ENCODE results near the gene COX7A2.

The COX7A2 gene

DNA sequence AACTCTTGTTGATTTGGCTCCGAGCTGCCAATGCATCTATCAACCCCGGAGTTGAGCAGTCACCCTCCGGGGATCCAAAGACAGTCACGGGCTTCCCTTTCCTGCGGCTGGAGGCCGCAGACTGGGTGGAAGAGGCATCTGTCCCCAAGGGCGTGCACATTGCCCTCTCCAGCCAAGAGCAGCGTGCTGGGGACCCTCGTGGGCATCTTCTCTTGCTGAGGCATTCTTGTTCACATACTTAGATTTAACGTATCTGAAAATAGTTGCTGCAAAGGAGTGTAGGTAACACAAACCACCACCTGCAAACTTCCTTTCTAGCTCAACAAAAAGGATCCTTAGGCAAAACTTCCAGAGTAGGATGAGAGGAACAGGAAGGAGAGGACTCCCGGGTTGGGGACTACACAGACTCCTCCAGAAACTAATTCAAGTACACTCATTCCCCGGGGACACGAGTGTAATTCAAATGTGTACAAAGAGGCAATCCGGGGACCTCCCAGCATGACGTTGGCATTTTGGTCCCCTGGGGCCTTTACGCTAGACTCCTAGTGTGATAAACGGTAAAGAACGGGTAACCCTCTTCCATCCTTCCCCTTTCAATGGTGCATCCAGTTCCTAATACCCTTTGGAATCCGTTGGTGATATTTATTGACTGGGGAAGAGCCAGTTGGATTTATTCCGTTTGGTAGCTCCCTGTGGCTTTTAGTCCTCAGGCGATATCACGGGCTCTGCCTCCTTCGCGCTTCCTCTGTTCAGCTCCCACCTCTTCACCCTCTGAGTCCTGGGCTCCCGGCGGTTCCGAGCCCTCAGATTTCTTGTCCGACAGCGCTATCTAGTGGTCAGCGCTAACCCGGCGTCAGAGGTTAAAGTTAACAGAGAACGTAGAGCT lies 35.1 kb downstream of the COX7A2 start:
- H3K4me3 ChIP-seq (ENCODE audit: low read depth, low read length): no peak overlapping the region; the same call in 1 of the 2 replicates
- DNase-seq (ENCODE audit: low read depth): peak; percentile 79
- TF ChIP-seq, protein P1, sequence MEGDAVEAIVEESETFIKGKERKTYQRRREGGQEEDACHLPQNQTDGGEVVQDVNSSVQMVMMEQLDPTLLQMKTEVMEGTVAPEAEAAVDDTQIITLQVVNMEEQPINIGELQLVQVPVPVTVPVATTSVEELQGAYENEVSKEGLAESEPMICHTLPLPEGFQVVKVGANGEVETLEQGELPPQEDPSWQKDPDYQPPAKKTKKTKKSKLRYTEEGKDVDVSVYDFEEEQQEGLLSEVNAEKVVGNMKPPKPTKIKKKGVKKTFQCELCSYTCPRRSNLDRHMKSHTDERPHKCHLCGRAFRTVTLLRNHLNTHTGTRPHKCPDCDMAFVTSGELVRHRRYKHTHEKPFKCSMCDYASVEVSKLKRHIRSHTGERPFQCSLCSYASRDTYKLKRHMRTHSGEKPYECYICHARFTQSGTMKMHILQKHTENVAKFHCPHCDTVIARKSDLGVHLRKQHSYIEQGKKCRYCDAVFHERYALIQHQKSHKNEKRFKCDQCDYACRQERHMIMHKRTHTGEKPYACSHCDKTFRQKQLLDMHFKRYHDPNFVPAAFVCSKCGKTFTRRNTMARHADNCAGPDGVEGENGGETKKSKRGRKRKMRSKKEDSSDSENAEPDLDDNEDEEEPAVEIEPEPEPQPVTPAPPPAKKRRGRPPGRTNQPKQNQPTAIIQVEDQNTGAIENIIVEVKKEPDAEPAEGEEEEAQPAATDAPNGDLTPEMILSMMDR (IDR thresholded peaks at IDR 0.05; ENCODE audit: insufficient read depth, low read depth, low read length, missing control alignments): peak; percentile 80

DNA sequence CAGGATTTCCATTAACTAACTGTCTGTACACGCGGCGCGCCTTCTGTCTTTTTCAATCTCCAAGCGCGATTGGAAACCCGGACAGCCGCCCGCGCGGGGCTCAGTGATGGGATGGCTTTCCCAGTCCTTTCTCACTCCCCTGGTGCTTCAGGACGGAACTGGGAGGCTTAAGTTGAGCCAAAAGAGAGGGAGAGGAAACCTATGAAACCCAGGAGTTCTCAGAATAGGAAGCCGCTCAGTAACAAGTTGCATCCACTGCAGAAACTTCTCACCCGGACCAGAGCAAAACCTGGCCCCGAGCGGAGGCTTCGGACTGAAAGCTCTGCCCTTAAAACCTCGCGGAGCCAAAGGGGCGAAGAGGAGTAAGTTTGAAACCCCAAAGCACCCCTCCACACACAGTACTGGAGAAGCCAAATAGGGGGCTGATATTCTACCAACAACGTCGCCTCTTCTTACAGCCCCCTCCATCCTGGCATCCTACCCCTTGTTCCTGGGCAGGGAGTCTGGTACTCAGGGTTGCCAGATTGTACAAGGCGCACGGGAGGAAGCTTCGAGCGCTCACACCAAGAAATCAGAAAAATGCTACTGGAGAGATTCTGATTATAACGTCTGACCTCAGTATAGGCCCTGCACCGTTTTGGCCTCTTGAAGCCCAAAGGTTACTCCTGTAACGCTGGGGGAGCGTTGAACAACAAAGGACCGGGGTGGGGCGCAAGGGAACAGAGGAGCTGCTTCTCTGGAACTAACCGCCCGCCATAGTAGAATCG lies 36.8 kb downstream of the COX7A2 start:
- H3K4me3 ChIP-seq (ENCODE audit: low read depth, low read length): no peak overlapping the region
- TF ChIP-seq, protein P1 (IDR thresholded peaks at IDR 0.05; ENCODE audit: insufficient read depth, low read depth, low read length, missing control alignments): no peak
- no peak for DNase-seq (ENCODE audit: low read depth)

GRCh38 chr6:75205776-75206575 lies 37.6 kb downstream of the COX7A2 start, which contains the start of gene COL12A1:
TSS of gene COL12A1 (minus strand) at chr6:75206053. CDS start at chr6:75202792, 3,261 bp downstream.
- DNase-seq (ENCODE audit: low read depth): no peak
- TF ChIP-seq, protein P1 (IDR thresholded peaks at IDR 0.05; ENCODE audit: insufficient read depth, low read depth, low read length, missing control alignments): no peak
- H3K4me3 ChIP-seq (ENCODE audit: low read depth, low read length): no peak within 1 kb of the TSS

DNA sequence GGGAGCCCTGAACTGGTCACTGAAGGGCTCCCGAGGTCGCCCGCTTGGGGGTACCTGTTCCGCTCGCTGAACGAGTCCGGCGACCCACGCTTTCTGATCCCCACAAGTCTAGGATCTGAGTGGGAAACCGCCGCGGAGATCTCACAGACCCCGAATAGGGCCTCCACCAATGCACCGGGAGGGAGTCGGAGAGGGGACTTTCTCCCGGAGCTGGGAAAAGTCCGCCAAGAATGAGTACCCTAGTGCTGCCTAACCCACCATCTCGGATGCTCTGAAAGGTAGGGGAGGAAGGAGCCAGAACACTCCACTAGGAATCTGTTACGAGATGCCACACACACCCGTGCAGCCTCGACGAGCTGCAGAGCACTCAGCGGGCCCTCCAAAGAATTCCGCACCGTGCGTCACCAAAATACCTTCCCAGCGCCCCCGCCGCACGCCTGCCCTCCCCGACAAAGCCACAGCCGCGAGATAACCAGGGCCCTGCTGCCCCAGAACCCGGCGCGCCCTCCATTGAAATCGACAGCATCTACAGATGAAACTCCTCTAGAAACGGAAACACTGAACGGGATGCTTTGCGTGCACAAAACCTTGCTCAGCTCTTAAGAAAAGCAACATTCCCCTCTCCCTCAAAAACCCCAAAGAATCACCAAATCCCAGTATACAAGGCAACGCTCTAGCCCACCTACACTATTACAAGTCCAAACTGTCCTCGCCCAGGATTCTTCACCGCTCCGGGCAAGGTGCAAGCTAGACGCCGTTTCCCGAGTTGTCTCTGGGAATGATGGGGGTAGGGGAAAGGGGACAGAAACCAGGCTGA lies 38.4 kb downstream of the COX7A2 start:
- no peak overlapping the region for H3K4me3 ChIP-seq (ENCODE audit: low read depth, low read length)
- no peak for DNase-seq (ENCODE audit: low read depth)

DNA sequence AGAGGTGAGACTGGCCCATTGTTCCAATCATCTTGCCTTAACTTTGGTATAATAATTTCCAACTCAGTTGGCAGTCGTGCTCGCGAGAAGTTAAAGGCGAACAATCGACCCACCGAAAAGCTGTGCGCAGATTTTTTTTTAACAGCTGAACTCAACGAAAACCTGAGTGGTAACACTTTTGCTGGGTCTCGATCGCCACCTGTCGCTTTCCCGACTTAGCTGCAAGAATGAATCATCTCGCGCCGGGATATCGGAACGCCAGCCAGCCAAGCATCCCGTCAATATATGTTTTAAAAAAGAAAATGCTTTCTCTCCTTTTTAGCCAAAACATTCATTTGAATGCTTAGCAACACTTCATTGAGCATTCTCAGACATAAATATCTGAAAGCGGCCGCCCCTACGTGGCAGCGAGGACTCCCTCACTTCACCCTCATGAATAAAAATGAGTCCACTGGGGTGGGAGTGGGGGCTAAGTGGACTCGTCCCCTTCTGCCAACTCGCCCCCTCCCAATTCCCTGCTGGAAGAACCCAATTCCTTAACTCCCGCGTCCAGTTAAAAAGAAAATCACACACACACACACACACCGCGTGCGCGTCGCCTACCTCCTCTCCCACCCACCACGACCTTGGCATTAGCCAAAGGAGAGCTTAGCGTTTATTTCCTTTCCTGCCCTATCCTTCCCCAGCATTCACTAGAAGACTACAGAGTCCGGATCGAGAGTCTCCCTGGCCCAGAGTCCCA lies 39.2 kb downstream of the COX7A2 start:
- no peak overlapping the region for H3K4me3 ChIP-seq (ENCODE audit: low read depth, low read length)
- TF ChIP-seq, protein P1 (IDR thresholded peaks at IDR 0.05; ENCODE audit: insufficient read depth, low read depth, low read length, missing control alignments): peak; percentile 59
- peak; percentile 58 for DNase-seq (ENCODE audit: low read depth)

More for the DNA sequence above, 38.4 kb downstream of the COX7A2 start:
- TF ChIP-seq, protein P1 (IDR thresholded peaks at IDR 0.05; ENCODE audit: insufficient read depth, low read depth, low read length, missing control alignments): no peak

All from GM12865 (cell line).